B cell (primary cell): ENCODE results near the gene EPHB1. TPM values are rescaled to one million over a fixed set of nuclear protein-coding genes. Genes with fewer than 3 reads are reported as not detected.

ENCODE experiments used
- ATAC-seq: fragments of 200-7000 bp; cut with Tn5 transposase; one replicate; pipeline ENCODE4 v1.10.0; 2021; ENCODE audit warnings: low read depth, mild to moderate bottlenecking, moderate number of reproducible peaks, moderate library complexity
- CTCF ChIA-PET: fragments of 350-600 bp; sonication (Branson Sonifier 250); formaldehyde crosslinking; loops from one replicate; lab custom pipeline; 2021; ENCODE audit warnings: antibody characterized with exemption, inconsistent platforms; lab: Charles Lee
- POLR2A ChIA-PET: fragments of 350-600 bp; sonication (Branson Sonifier 250); formaldehyde crosslinking; loops from one replicate; lab custom pipeline; 2021; ENCODE audit warnings: antibody characterized with exemption; lab: Charles Lee
- DNase-seq: peaks from one replicate; pipeline ENCODE4 v3.0.0; 2013
- H2AFZ ChIP-seq: 2 replicates; pipeline ENCODE4 v1.6.1; 2012; ENCODE audit warnings: mild to moderate bottlenecking, low read depth, low read length; ENCODE audit not compliant: insufficient read depth, poor library complexity, severe bottlenecking
- H3K27ac ChIP-seq, 2 donors: 1 replicate in 1 of 2; 2 replicates in 1 of 2; pipeline ENCODE4 v1.5.1; 2012 to 2013; ENCODE audit warnings: low read length in 2 of 2, mild to moderate bottlenecking in 2 of 2, moderate library complexity in 1 of 2
- H3K27me3 ChIP-seq, 4 experiments: fragments of 200-600 bp in 1 of 4; sonication (generic) in 1 of 4; replicated peaks in 1 of 4; 1 replicate in 2 of 4; 2 replicates in 2 of 4; pipeline versions ENCODE4 v1.6.1 to v1.7.0; 2013 to 2016; ENCODE audit warnings: low read length in 3 of 4, mild to moderate bottlenecking in 2 of 4, mixed read lengths in 1 of 4, moderate library complexity in 1 of 4; ENCODE audit not compliant: insufficient read depth in 4 of 4, control insufficient read depth in 3 of 4; ENCODE audit errors: control extremely low read depth in 1 of 4
- H3K36me3 ChIP-seq, 2 experiments: replicated peaks in 1 of 2; 1 replicate in 1 of 2; 2 replicates in 1 of 2; pipeline versions ENCODE4 v1.6.1 to v1.7.1; 2013; ENCODE audit warnings: low read length in 1 of 2; ENCODE audit not compliant: insufficient read depth in 2 of 2, control insufficient read depth in 1 of 2; ENCODE audit errors: control extremely low read depth in 1 of 2, extremely low read depth in 1 of 2
- H3K4me1 ChIP-seq, 2 donors: fragments of 200-600 bp in 1 of 2; sonication (generic) in 1 of 2; 1 replicate in 1 of 2; 2 replicates in 1 of 2; pipeline versions ENCODE4 v1.5.1 to v1.6.1; 2013 to 2017; ENCODE audit warnings: low read length in 2 of 2; ENCODE audit not compliant: control insufficient read depth in 2 of 2, insufficient read depth in 2 of 2
- H3K4me2 ChIP-seq: replicated peaks from 2 replicates; pipeline ENCODE3; 2012; ENCODE audit warnings: mild to moderate bottlenecking, low read depth, low read length; ENCODE audit not compliant: poor library complexity, severe bottlenecking
- H3K4me3 ChIP-seq, 5 experiments: fragments of 200-600 bp in 1 of 5; sonication (generic) in 1 of 5; 1 replicate in 3 of 5; 2 replicates in 2 of 5; pipeline versions ENCODE4 v1.5.1 to v1.7.0; 2011 to 2016; ENCODE audit warnings: low read length in 4 of 5, mild to moderate bottlenecking in 4 of 5, low read depth in 2 of 5, control low read depth in 1 of 5, moderate library complexity in 1 of 5; ENCODE audit not compliant: insufficient read depth in 1 of 5; ENCODE audit errors: control extremely low read depth in 1 of 5, extremely low read depth in 1 of 5
- H3K79me2 ChIP-seq: fragments of 200-600 bp; sonication (generic); one replicate; pipeline ENCODE4 v1.6.0; 2016; ENCODE audit warnings: low read length; ENCODE audit not compliant: control insufficient read depth, insufficient read depth
- H3K9ac ChIP-seq: fragments of 200-600 bp; sonication (generic); 2 replicates; pipeline ENCODE4 v1.6.1; 2017; ENCODE audit warnings: mild to moderate bottlenecking, low read length, moderate library complexity
- H3K9me3 ChIP-seq, 3 donors: one replicate each; pipeline versions ENCODE4 v1.6.1 to v1.7.1; 2013; ENCODE audit warnings: low read length in 2 of 3; ENCODE audit not compliant: control insufficient read depth in 2 of 3, insufficient read depth in 1 of 3; ENCODE audit errors: control extremely low read depth in 1 of 3
- H4K20me1 ChIP-seq: 2 replicates; pipeline ENCODE4 v1.6.0; 2012; ENCODE audit warnings: mild to moderate bottlenecking, low read length; ENCODE audit not compliant: insufficient read depth, control insufficient read depth, poor library complexity, severe bottlenecking
- H3K27ac Mint-ChIP-seq: one replicate; pipeline ENCODE4 v1.8.0; 2021; ENCODE audit warnings: mixed read lengths
- H3K27me3 Mint-ChIP-seq: one replicate; pipeline ENCODE4 v1.8.0; 2021; ENCODE audit warnings: mixed read lengths
- H3K4me1 Mint-ChIP-seq: one replicate; pipeline ENCODE4 v1.8.0; 2021; ENCODE audit warnings: mixed read lengths
- H3K4me3 Mint-ChIP-seq: one replicate; pipeline ENCODE4 v1.8.0; 2021; ENCODE audit warnings: mixed read lengths
- H3K9me3 Mint-ChIP-seq: one replicate; pipeline ENCODE4 v1.8.0; 2022; ENCODE audit warnings: mixed read lengths; ENCODE audit not compliant: insufficient read depth
- EZH2 ChIP-seq: IDR thresholded peaks from 2 replicates; pipeline ENCODE4 v1.6.1; 2012; ENCODE audit warnings: borderline replicate concordance, low read depth, mild to moderate bottlenecking, moderate library complexity, low read length; ENCODE audit not compliant: insufficient read depth, poor library complexity, severe bottlenecking
- WGBS: methylation state at CpG from one replicate; pipeline ENCODE4 v1.1.5; 2013; ENCODE audit warnings: missing lambda C conversion rate; ENCODE audit not compliant: insufficient coverage; 5-methylcytosine and 5-hydroxymethylcytosine counted together
- intact Hi-C: fragments of 100-400 bp; cut with micrococcal nuclease; formaldehyde crosslinking; loops from one replicate; pipeline ENCODE4 v1.10.0; 2022
- polyA plus RNA-seq: library from polyadenylated mRNA; depleted of rRNA; stranded (reverse); fragments of >200 nt; gene quantifications from 2 replicates; pipeline ENCODE4 v1.2.3, GENCODE V29; 2012
- total RNA-seq, 2 donors: library from RNA; stranded (reverse); fragments of 120-200 nt in 1 of 2; gene quantifications; 1 replicate in 1 of 2; 2 replicates in 1 of 2; pipeline versions ENCODE4 v1.2.3 to v1.2.4, GENCODE V29; 2013 to 2022
- TF ChIP-seq, protein P1 (sequence below): fragments of 200-600 bp; IDR thresholded peaks from one replicate; pipeline ENCODE4 v1.8.0; 2022; ENCODE audit warnings: antibody characterized with exemption, mild to moderate bottlenecking

EPHB1 gene
- total and polyA plus RNA-seq, 2 donors (not counting 1 experiment from before 2014, with no cell fraction given): 0.01 TPM; not detected in 1

- POLR2A ChIA-PET: no interaction called here
- Histone ChIP-seq H4K20me1 (no peaks in the 10 kb centered on the region), H3K79me2 (no peaks in the 10 kb centered on the region), H3K9me3 (no peaks in the 10 kb centered on the region), H3K4me1 (no peaks in the 10 kb centered on the region), H3K9ac (no peak overlapping the region), H3K4me2 (no peak overlapping the region), H3K27ac (no peak overlapping the region), H3K4me3 (no peak overlapping the region), H2AFZ (no peak overlapping the region), H3K27me3 (no peaks in the 10 kb centered on the region), H3K36me3 (no peaks in the 10 kb centered on the region)
- Mint-ChIP-seq H3K9me3 (no peaks in the 10 kb centered on the region), H3K4me3 (no peak overlapping the region), H3K27ac (no peak overlapping the region), H3K4me1 (no peaks in the 10 kb centered on the region), H3K27me3 (peaks cover 3% of the 10 kb centered on the region)
- ATAC-seq: no peak
- no peak for DNase-seq
- 80% methylated on average over 1 of the region's 1 CpG for WGBS
- TF ChIP-seq, protein P1, sequence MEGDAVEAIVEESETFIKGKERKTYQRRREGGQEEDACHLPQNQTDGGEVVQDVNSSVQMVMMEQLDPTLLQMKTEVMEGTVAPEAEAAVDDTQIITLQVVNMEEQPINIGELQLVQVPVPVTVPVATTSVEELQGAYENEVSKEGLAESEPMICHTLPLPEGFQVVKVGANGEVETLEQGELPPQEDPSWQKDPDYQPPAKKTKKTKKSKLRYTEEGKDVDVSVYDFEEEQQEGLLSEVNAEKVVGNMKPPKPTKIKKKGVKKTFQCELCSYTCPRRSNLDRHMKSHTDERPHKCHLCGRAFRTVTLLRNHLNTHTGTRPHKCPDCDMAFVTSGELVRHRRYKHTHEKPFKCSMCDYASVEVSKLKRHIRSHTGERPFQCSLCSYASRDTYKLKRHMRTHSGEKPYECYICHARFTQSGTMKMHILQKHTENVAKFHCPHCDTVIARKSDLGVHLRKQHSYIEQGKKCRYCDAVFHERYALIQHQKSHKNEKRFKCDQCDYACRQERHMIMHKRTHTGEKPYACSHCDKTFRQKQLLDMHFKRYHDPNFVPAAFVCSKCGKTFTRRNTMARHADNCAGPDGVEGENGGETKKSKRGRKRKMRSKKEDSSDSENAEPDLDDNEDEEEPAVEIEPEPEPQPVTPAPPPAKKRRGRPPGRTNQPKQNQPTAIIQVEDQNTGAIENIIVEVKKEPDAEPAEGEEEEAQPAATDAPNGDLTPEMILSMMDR: no peak
- TF ChIP-seq EZH2: no peak
- intact Hi-C loops: no loop called here
- CTCF ChIA-PET: no interaction called here
Observed at GRCh38 chr3:135161425-135161824, 366.4 kb downstream of the EPHB1 start.

- no peaks in the 10 kb centered on the region for H3K79me2 ChIP-seq
- no peak for TF ChIP-seq EZH2
- TF ChIP-seq, protein P1: no peak
Observed at GRCh38 chr3:135163701-135164100, 368.6 kb downstream of the EPHB1 start.

More at GRCh38 chr3:135163701-135164100, 368.6 kb downstream of the EPHB1 start:
- Histone ChIP-seq H4K20me1 (no peaks in the 10 kb centered on the region), H2AFZ (no peak overlapping the region), H3K4me2 (no peak overlapping the region), H3K27ac (no peak overlapping the region), H3K27me3 (no peaks in the 10 kb centered on the region), H3K36me3 (no peaks in the 10 kb centered on the region), H3K9ac (no peak overlapping the region), H3K4me1 (no peaks in the 10 kb centered on the region), H3K9me3 (peaks cover 0 to 4% (median 0%) of the 10 kb centered on the region in 3 donors), H3K4me3 (no peak overlapping the region)
- DNase-seq (no peak), ATAC-seq (no peak)
- Mint-ChIP-seq H3K27me3 (peaks cover 3% of the 10 kb centered on the region), H3K4me1 (no peaks in the 10 kb centered on the region), H3K27ac (no peak overlapping the region), H3K4me3 (no peak overlapping the region), H3K9me3 (no peaks in the 10 kb centered on the region)
- ChIA-PET CTCF (no interaction called here), POLR2A (no interaction called here)
- 92% methylated on average over 4 of the region's 5 CpGs for WGBS
- intact Hi-C loops: no loop called here
